ENCODE results near the gene ACACB. TPM values are rescaled to one million over a fixed set of nuclear protein-coding genes. Genes with fewer than 3 reads are reported as not detected.
A peak's percentile ranks its signal among the peaks of the same experiment; 100 is the strongest.

ACACB gene
- total RNA-seq, 1 experiment from 2014 or later: 6.6 TPM

- no peak for DNase-seq (ENCODE audit: low read depth)
Observed at GRCh38 chr12:109302358-109302757, 186.0 kb downstream of the ACACB start.

GRCh38 chr12:109302770-109303169 lies 186.4 kb downstream of the ACACB start:
- no peak for DNase-seq (ENCODE audit: low read depth)

GRCh38 chr12:109304485-109304884 lies 188.1 kb downstream of the ACACB start:
- no peak for DNase-seq (ENCODE audit: low read depth)

GRCh38 chr12:109305547-109305946 lies 189.2 kb downstream of the ACACB start:
- DNase-seq (ENCODE audit: low read depth): no peak

GRCh38 chr12:109307051-109307450 lies 190.7 kb downstream of the ACACB start:
- DNase-seq (ENCODE audit: low read depth): no peak

- DNase-seq (ENCODE audit: low read depth): no peak
Observed at GRCh38 chr12:109308534-109309380, 192.4 kb downstream of the ACACB start, which contains the start of gene FOXN4. FOXN4 (minus strand) TSS chr12:109309284; CDS start chr12:109308321, 963 bp downstream.

- peak; percentile 11 for DNase-seq (ENCODE audit: low read depth)
Observed at GRCh38 chr12:109309381-109310246, 193.2 kb downstream of the ACACB start.

- no peak for DNase-seq (ENCODE audit: low read depth)
Observed at GRCh38 chr12:109310247-109311125, 194.1 kb downstream of the ACACB start.

Other genes starting within 250 kb of the ACACB start
- gene DAO, start 236.5 kb upstream of the ACACB start, total RNA-seq (2014; rRNA removed; shearing (Covaris generic)): not detected in 2 replicates
- not detected in 2 replicates for gene SVOP, start 95.5 kb upstream of the ACACB start, total RNA-seq (2014; rRNA removed; shearing (Covaris generic))
- 10.6 and 18.7 TPM in 2 replicates for gene USP30, start 64.0 kb upstream of the ACACB start, total RNA-seq (2014; rRNA removed; shearing (Covaris generic))
- 4.2 and 10.8 TPM in 2 replicates for gene ALKBH2, start 23.1 kb upstream of the ACACB start, total RNA-seq (2014; rRNA removed; shearing (Covaris generic))
- 72.3 and 78.1 TPM in 2 replicates for gene UNG, start 19.0 kb upstream of the ACACB start, total RNA-seq (2014; rRNA removed; shearing (Covaris generic))
- not detected in 2 replicates for gene FOXN4, start 192.7 kb downstream of the ACACB start, total RNA-seq (2014; rRNA removed; shearing (Covaris generic))
- not detected in 2 replicates for gene MYO1H, start 231.3 kb downstream of the ACACB start, total RNA-seq (2014; rRNA removed; shearing (Covaris generic))

All from M059J (cell line).